ENCODE data around the gene IFT80.
"Not testable (repeated sequence)": the region's sequence is repeated elsewhere in the genome, so short reads cannot be mapped to it uniquely, and the experiment has no call there.

IFT80 gene

GRCh38 chr3:160355826-160356225, 43.2 kb downstream of the IFT80 start:
- DNase-seq: no peak

DNA sequence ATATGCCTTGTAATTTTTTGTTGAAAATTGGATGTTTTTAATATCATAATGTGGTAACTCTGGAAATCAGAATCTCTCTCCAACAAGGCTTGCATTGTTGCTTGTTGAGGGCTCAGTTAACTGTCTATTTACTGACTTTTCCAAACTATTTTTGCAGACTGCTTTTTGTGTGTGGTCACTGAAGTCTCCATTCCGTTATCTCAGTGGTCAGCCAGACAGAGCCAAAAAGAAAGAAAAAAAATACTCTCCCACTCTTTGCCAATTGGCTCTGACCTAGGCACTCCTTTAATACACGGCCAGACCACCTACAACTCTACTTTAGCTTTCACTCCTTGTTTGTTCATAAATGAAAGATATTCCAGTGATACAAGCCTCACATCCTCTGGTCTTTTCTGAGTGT, 52.5 kb downstream of the IFT80 start:
- DNase-seq: no peak

- DNase-seq: peak; percentile 20
Measured at GRCh38 chr3:160343132-160343531, 55.9 kb downstream of the IFT80 start.

DNA sequence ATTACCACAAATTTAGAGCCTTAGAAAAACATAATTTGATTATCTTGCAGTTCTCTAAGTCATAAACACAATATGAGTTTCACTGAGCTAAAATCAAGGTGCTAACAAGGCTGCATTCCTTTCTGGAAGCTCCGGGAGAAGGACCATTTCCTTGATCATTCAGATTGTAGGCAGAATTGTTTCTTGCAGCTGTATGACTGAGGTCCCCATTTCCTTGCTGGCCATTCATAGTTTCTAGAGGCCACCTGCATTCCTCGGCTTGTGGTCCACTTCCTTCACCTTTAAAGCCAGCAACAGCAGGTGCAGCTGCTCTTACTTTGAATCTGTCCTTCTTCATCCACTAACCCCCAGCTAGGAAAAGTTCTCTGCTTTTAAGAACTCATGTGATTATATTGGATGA, 58.7 kb downstream of the IFT80 start:
- no peak for DNase-seq

DNA sequence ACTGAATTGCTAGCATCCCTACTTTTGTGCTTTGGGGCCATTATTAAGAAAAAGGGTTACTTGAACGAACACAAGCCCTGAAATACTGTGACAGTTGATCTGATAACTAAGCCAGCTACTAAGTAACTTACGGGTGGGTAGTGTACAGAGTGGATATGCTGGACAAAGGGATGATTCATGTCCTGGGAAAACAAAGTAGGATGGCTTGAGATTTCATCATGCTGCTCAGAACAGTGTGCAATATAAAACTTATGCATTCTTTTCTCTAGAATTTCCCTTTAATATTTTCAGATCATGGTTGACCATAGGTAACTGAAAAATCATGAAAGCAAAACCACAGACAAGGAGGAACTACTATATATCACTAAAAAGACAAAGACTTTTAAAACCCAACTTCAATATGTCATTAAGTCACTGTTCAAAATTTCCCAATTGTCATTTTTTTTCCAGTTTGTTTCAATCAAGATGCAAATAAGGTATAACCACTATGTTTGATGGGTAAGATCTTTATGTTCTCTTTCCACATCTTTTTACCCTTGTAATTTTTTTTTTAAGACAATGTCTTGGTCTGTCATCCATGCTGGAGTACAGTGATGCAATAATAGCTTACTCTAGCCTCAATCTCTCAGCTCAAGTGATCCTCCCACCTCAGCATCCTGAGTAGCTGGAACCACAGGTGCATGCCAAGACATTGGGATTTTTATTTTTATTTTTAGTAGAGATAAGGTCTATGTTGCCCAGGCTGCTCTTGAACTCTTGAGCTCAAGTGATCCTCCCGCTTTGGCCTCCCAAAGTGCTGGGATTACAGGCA, 67.7 kb downstream of the IFT80 start:
- peak; percentile 53 for DNase-seq

- no peak for DNase-seq
Measured at GRCh38 chr3:160330690-160331089, 68.3 kb downstream of the IFT80 start.

GRCh38 chr3:160330109-160330508, 68.9 kb downstream of the IFT80 start:
- DNase-seq: no peak

GRCh38 chr3:160326286-160326685, 72.7 kb downstream of the IFT80 start:
- not testable (repeated sequence) for DNase-seq

GRCh38 chr3:160321821-160322220, 77.2 kb downstream of the IFT80 start:
- not testable (repeated sequence) for DNase-seq

DNA sequence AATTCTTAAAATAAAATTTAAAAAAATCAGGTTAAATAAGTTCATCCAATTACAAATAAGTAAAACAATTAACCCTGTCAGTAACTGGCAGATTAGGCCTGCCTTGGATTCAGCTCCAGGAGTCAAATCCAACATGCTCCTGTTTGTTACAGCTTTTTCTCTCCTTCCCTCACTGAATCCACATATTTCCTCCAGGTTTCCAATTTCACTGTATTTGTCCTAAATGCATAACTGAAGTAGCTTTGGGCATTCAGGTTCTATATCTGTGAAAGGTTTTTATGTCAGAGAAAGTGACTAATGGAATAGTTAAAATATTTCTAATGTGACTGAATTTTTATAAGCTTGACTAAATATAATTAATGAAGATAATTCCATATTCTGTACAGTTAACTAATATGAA, 79.7 kb downstream of the IFT80 start:
- no peak for DNase-seq

- no peak for DNase-seq
Measured at GRCh38 chr3:160314995-160315394, 84.0 kb downstream of the IFT80 start.

GRCh38 chr3:160312014-160312624, 86.9 kb downstream of the IFT80 start:
- DNase-seq: no peak

- DNase-seq: no peak
Measured at GRCh38 chr3:160302806-160303205, 96.2 kb downstream of the IFT80 start.

DNA sequence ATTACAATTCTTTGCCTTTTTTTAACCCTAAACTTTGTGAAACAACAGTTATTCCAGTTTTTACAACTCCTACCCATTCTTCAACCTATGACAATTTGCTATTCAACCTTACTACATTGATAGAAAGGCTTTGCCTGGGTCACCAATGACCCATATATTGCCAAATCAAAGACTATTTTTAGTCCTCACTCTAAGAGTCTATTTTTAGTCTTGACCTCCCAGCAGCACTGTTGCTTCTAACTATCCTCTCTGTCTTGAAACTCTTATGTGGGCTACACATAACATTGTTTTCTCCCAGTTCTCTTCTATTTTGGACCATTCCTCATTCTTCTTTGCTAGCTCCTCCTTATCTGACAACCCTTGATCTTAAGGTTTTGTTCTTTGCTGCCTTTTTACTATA, 102.4 kb downstream of the IFT80 start:
- DNase-seq: peak; percentile 65

DNA sequence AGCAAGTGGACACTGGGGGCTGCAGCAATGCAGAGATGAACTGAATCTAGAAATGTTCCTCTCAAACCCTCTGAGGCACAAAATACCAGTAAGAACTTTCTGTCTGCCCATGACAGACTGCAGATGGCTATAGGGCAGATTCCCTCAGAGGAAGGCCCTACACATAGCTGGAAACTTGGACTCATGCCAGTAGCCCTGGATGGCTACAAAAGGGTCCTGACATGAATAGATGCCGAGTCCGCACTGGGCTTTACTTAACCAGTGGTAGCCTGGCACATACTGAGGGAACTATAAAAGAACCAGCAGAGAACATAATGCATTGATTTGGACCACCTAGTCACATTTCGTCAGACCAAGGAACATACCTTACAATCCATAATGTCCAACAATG, 107.1 kb downstream of the IFT80 start:
- no peak for DNase-seq

GRCh38 chr3:160291290-160291908, 107.6 kb downstream of the IFT80 start:
- no peak for DNase-seq

DNA sequence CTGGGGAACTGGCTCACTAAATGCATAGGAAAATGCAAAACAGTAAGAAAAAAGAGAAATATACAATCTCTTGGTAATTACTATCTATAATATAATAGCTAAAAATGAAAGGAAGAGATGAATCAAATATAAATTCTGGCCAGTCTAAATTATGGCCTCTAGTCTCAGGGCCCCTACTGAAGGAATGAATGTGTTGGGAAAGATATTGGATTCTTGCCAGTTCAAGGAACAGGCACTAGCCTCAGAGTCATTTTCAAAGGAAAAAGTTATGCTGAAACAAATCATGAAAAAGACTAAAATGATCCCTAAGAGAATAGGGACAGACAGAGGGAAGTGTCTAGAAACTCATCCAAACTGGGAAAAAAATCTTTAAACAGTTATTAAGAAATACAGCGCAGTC, 111.4 kb downstream of the IFT80 start:
- DNase-seq: no peak

DNA sequence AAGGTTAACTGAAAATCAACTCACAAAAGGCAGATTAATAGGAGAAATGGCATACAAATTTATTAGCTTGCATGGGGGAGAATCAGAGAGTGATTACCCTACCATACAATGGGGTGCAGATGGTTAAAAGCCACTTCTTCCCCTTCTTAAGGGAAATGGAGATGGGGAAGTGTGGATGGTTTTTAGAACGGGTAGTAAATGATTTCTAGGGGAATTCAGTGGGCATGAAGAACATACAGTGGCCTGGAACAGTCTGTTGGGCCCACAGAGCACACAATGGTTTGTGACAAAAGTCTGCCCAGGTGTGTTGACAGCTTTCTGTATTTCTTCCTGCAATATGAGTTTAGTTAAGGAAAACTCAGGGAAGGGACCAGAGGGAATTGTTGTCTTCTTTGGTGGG, 112.8 kb downstream of the IFT80 start:
- no peak for DNase-seq

GRCh38 chr3:160280836-160281235, 118.2 kb downstream of the IFT80 start:
- no peak for DNase-seq

GRCh38 chr3:160279657-160280056, 119.4 kb downstream of the IFT80 start:
- no peak for DNase-seq

DNA sequence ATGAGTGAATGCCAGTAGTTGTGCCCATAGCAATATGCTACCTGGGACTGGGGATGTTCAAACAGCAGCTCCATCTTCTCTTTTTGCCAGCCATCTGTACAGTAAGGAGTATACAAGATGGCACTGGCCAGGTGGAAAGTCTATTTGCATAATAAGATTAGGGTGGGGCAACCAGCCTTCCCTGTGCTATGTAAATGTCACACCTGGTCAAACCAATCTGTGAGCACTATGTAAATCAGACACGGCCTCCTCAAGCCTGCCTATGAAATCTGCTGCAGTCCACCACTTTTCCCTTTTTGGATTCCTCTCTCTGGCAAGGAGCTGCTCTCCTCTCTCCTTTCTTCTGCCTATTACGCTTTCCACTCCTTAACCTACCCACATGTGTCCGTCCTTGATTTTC, 120.8 kb downstream of the IFT80 start:
- no peak for DNase-seq

GRCh38 chr3:160265088-160265487, 133.9 kb downstream of the IFT80 start:
- DNase-seq: no peak

GRCh38 chr3:160260587-160261270, 138.3 kb downstream of the IFT80 start:
- no peak for DNase-seq

- DNase-seq: no peak
Measured at GRCh38 chr3:160259589-160259988, 139.4 kb downstream of the IFT80 start.

All from MV-4-11 (cell line).